IMR-90 (cell line): ENCODE data around the gene RFX4. TPM values are rescaled to one million over a fixed set of nuclear protein-coding genes. Genes with fewer than 3 reads are reported as not detected.

Experiments used
- ATAC-seq: fragments of 200-7000 bp; cut with Tn5 transposase; 2 replicates; pipeline ENCODE4 v1.9.1; 2020; ENCODE audit warnings: low read depth, mild to moderate bottlenecking, moderate library complexity
- BruUV-seq: library from RNA; stranded (reverse); fragments of 400-500 nt; replicated peaks from 2 replicates; lab custom pipeline; 2021; lab: Mats Ljungman, UMichigan
- CTCF ChIA-PET: fragments of 300-600 bp; formaldehyde crosslinking; extraction: SDS; loops from one replicate; lab custom pipeline; 2021; ENCODE audit warnings: antibody characterized with exemption; lab: Yijun Ruan, JAX
- POLR2A ChIA-PET: fragments of 300-600 bp; sonication (Branson Sonifier 250); formaldehyde crosslinking; loops from one replicate; lab custom pipeline; 2022; ENCODE audit warnings: antibody characterized with exemption; ENCODE audit not compliant: unreplicated experiment; lab: Charles Lee
- DNase-seq: peaks from one replicate; pipeline ENCODE4 v3.0.0; 2013
- H2AFZ ChIP-seq: replicated peaks from 2 replicates; pipeline ENCODE3; 2013; ENCODE audit warnings: low read length, mild to moderate bottlenecking; ENCODE audit not compliant: poor library complexity
- H2AK5ac ChIP-seq: 2 replicates; pipeline ENCODE4 v1.6.1; 2013; ENCODE audit warnings: low read depth, low read length, inconsistent platforms
- H2AK9ac ChIP-seq: replicated peaks from 2 replicates; pipeline ENCODE3; 2013; ENCODE audit warnings: mild to moderate bottlenecking, low read depth, low read length, moderate library complexity; ENCODE audit not compliant: poor library complexity
- H2BK120ac ChIP-seq: 2 replicates; pipeline ENCODE4 v1.6.1; 2013; ENCODE audit warnings: low read depth, low read length, inconsistent platforms
- H2BK15ac ChIP-seq: 3 replicates; pipeline ENCODE4 v1.6.1; 2013; ENCODE audit warnings: low read depth, low read length, inconsistent platforms
- H2BK20ac ChIP-seq: 2 replicates; pipeline ENCODE4 v1.6.1; 2013; ENCODE audit warnings: low read depth, mild to moderate bottlenecking, inconsistent platforms, low read length, moderate library complexity
- H2BK5ac ChIP-seq: 2 replicates; pipeline ENCODE4 v1.6.1; 2013; ENCODE audit warnings: mild to moderate bottlenecking, low read depth, low read length, inconsistent platforms; ENCODE audit not compliant: poor library complexity, severe bottlenecking
- H3K14ac ChIP-seq: replicated peaks from 2 replicates; pipeline ENCODE4 v1.6.1; 2013; ENCODE audit warnings: low read depth, low read length, inconsistent platforms
- H3K18ac ChIP-seq: 2 replicates; pipeline ENCODE4 v1.6.1; 2013; ENCODE audit warnings: low read depth, low read length, control low read depth
- H3K23ac ChIP-seq: 2 replicates; pipeline ENCODE4 v1.6.1; 2013; ENCODE audit warnings: low read depth, low read length, inconsistent platforms
- H3K27ac ChIP-seq: 2 replicates; pipeline ENCODE4 v1.5.1; 2013; ENCODE audit warnings: mild to moderate bottlenecking, control low read depth, low read length; ENCODE audit not compliant: insufficient read depth
- H3K27me3 ChIP-seq: 2 replicates; pipeline ENCODE4 v1.6.1; 2013; ENCODE audit warnings: low read length; ENCODE audit not compliant: control insufficient read depth, insufficient read depth
- H3K36me3 ChIP-seq: 2 replicates; pipeline ENCODE4 v1.6.1; 2013; ENCODE audit warnings: low read length, mixed read lengths; ENCODE audit not compliant: control insufficient read depth, insufficient read depth
- H3K4ac ChIP-seq: 2 replicates; pipeline ENCODE4 v1.6.1; 2013; ENCODE audit warnings: low read depth, low read length, inconsistent platforms
- H3K4me1 ChIP-seq: 2 replicates; pipeline ENCODE4 v1.6.1; 2013; ENCODE audit warnings: low read length, mixed read lengths; ENCODE audit not compliant: control insufficient read depth, insufficient read depth
- H3K4me2 ChIP-seq: 2 replicates; pipeline ENCODE4 v1.6.1; 2013; ENCODE audit warnings: low read depth, mild to moderate bottlenecking, control low read depth, low read length, moderate library complexity
- H3K4me3 ChIP-seq: 2 replicates; pipeline ENCODE4 v1.5.1; 2013; ENCODE audit warnings: low read depth, mild to moderate bottlenecking, control low read depth, low read length, moderate library complexity; ENCODE audit not compliant: insufficient read depth
- H3K56ac ChIP-seq: 2 replicates; pipeline ENCODE4 v1.6.1; 2013; ENCODE audit warnings: low read length, inconsistent platforms; ENCODE audit not compliant: insufficient read depth; ENCODE audit errors: extremely low read depth
- H3K79me1 ChIP-seq, 2 experiments: 2 replicates each; pipeline ENCODE4 v1.6.1; 2013; ENCODE audit warnings: low read length in 2 of 2, inconsistent platforms in 1 of 2, low read depth in 1 of 2
- H3K9ac ChIP-seq: 2 replicates; pipeline ENCODE4 v1.6.1; 2013; ENCODE audit warnings: low read depth, low read length, control low read depth
- H3K9me1 ChIP-seq: 2 replicates; pipeline ENCODE4 v1.6.1; 2013; ENCODE audit warnings: low read length, inconsistent platforms; ENCODE audit not compliant: insufficient read depth
- H3K9me3 ChIP-seq: 2 replicates; pipeline ENCODE4 v1.6.1; 2013; ENCODE audit warnings: low read length; ENCODE audit not compliant: control insufficient read depth, insufficient read depth
- H4K20me1 ChIP-seq: 2 replicates; pipeline ENCODE4 v1.6.1; 2013; ENCODE audit warnings: low read length, inconsistent platforms; ENCODE audit not compliant: insufficient read depth
- H4K5ac ChIP-seq: 2 replicates; pipeline ENCODE4 v1.6.1; 2013; ENCODE audit warnings: mild to moderate bottlenecking, low read depth, low read length, control low read depth
- H4K8ac ChIP-seq, 2 experiments: 2 replicates each; pipeline ENCODE4 v1.6.1; 2013; ENCODE audit warnings: low read depth in 2 of 2, low read length in 2 of 2, control low read depth in 1 of 2, inconsistent platforms in 1 of 2
- H4K91ac ChIP-seq: 2 replicates; pipeline ENCODE4 v1.6.1; 2013; ENCODE audit warnings: low read depth, low read length, inconsistent platforms; ENCODE audit not compliant: insufficient read depth
- BHLHE40 ChIP-seq: fragments of 150-350 bp; IDR thresholded peaks from 2 replicates; pipeline ENCODE4 v1.6.1; 2016; ENCODE audit warnings: mild to moderate bottlenecking, low read depth, low read length
- WGBS, 2 experiments: methylation state at CpG; one replicate each; pipeline versions ENCODE4 v1.1.5 to v1.1.7; 2013; ENCODE audit warnings: missing lambda C conversion rate in 2 of 2; ENCODE audit not compliant: insufficient read length in 1 of 2; ENCODE audit errors: extremely low coverage in 2 of 2; 5-methylcytosine and 5-hydroxymethylcytosine counted together
- dilution Hi-C: fragments of 300-500 bp; cut with HindIII; formaldehyde crosslinking; loops from one replicate; pipeline ENCODE4 v1.14.3; 2018; ENCODE audit warnings: low sequenced_read_pairs; ENCODE audit not compliant: unreplicated experiment
- in situ Hi-C: fragments of 300-500 bp; cut with MboI; formaldehyde crosslinking; loops from 3 replicates; pipeline ENCODE4 v1.14.3; 2019; ENCODE audit warnings: low sequenced_read_pairs, inconsistent platforms, mixed read lengths
- intact Hi-C: fragments of 100-400 bp; cut with micrococcal nuclease; formaldehyde crosslinking; loops from 2 replicates; pipeline ENCODE4 v1.10.0; 2022
- polyA plus RNA-seq, 3 experiments: library from polyadenylated mRNA; depleted of rRNA; stranded (reverse); fragments of >200 nt; gene quantifications; 2 replicates each; pipeline ENCODE4 v1.2.3, GENCODE V29; 2012; ENCODE audit warnings: low replicate concordance in 1 of 3
- total RNA-seq: library from RNA; depleted of rRNA; stranded (reverse); fragments of >200 nt; gene quantifications from 2 replicates; pipeline ENCODE4 v1.2.3, GENCODE V29; 2012

RFX4 gene
- total and polyA plus RNA-seq, 2 of the 4 experiments (the other 2 are of a cell fraction): not detected

GRCh38 chr12:106764738-106765137 lies 181.9 kb downstream of the RFX4 start:
- Histone ChIP-seq H3K4me2 (no peak overlapping the region), H3K56ac (no peak overlapping the region), H2AK5ac (no peak overlapping the region), H2AFZ (no peak overlapping the region), H3K27me3 (peaks cover 7% of the 10 kb centered on the region), H3K14ac (no peak overlapping the region), H3K4me3 (no peak overlapping the region), H3K36me3 (no peaks in the 10 kb centered on the region), H3K4me1 (peaks cover 1% of the 10 kb centered on the region; the same call in 1 of the 2 replicates), H2BK20ac (no peak overlapping the region), H4K91ac (no peak overlapping the region), H2BK5ac (no peak overlapping the region), H3K9ac (no peak overlapping the region), H3K27ac (no peak overlapping the region), H3K18ac (no peak overlapping the region), H2AK9ac (no peak overlapping the region), H4K5ac (no peak overlapping the region), H2BK15ac (no peak overlapping the region), H3K4ac (no peak overlapping the region), H4K8ac (no peak overlapping the region), H3K79me1 (no peaks in the 10 kb centered on the region), H4K20me1 (no peaks in the 10 kb centered on the region), H3K23ac (no peak overlapping the region), H2BK120ac (no peak overlapping the region), H3K9me1 (no peaks in the 10 kb centered on the region), H3K9me3 (no peaks in the 10 kb centered on the region)
- in situ Hi-C loops (no loop called here), dilution Hi-C loops (no loop called here), intact Hi-C loops (no loop called here)
- DNase-seq: no peak
- TF ChIP-seq BHLHE40: no peak
- WGBS, 2 experiments: no CpG with 5 or more reads among the region's 3 CpGs
- POLR2A ChIA-PET: no interaction called here
- CTCF ChIA-PET: no interaction called here
- BruUV-seq: no TSS peak
- no peak for ATAC-seq
